Liver (tissue), 3 donors: ENCODE measurements around the gene FRMD7.

ENCODE experiments used
- HNF4G ChIP-seq: IDR thresholded peaks from 2 replicates; pipeline ENCODE4 v1.6.1; 2016; ENCODE audit warnings: antibody characterized with exemption
- SP1 ChIP-seq: IDR thresholded peaks from 2 replicates; pipeline ENCODE4 v1.6.1; 2018; ENCODE audit warnings: antibody characterized with exemption, mild to moderate bottlenecking
- YY1 ChIP-seq: IDR thresholded peaks from 2 replicates; pipeline ENCODE4 v1.6.1; 2016; ENCODE audit warnings: antibody characterized with exemption, mild to moderate bottlenecking
- TF ChIP-seq, protein P1 (sequence below): fragments of 150-350 bp; IDR thresholded peaks from 2 replicates; pipeline ENCODE4 v1.5.1; 2017; ENCODE audit warnings: improper control_type of control experiment, low read depth, low read length; ENCODE audit not compliant: missing input control
- TF ChIP-seq, protein P2 (sequence below): IDR thresholded peaks from 2 replicates; pipeline ENCODE4 v1.6.1; 2016; ENCODE audit warnings: antibody characterized with exemption, mild to moderate bottlenecking
- TF ChIP-seq, protein P3 (sequence below): IDR thresholded peaks from 2 replicates; pipeline ENCODE4 v1.6.1; 2016; ENCODE audit warnings: antibody characterized with exemption
- donor health status: healthy.
- donor health status: healthy.

DNA sequence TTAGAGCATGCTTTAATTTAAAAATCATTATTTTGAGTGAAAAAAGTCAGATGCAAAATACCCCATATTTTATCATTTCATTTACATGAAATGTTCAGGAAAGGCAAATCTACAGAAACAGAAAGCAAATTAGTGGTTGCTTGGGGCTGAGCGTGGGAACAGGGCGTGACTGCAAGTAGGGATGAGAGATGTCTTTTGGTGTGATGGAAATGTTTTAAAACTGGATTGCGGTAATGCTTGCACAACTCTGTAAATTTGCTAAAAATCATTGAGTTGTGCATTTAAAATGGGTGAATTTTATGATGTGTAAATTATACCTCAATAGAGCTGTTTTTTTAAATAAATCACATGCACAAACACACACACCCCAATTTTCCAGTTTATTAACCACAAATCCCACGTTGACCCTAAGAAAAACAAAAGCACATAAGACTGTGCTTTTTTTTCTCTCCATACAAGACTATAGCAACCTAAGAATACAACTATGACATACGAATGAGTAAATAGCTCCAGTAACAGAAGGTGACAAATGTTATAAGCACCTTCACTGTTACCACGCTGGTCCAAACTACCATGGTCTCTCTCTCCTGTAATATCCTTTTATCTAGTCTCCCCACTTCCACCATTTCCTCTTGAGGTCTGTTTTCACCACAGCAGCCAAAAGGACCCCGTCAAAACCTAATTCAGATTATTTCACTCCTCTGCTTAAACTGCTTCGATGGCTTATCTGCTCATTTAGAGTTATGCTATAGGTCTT lies 37.2 kb downstream of the FRMD7 start:
- TF ChIP-seq, protein P1, sequence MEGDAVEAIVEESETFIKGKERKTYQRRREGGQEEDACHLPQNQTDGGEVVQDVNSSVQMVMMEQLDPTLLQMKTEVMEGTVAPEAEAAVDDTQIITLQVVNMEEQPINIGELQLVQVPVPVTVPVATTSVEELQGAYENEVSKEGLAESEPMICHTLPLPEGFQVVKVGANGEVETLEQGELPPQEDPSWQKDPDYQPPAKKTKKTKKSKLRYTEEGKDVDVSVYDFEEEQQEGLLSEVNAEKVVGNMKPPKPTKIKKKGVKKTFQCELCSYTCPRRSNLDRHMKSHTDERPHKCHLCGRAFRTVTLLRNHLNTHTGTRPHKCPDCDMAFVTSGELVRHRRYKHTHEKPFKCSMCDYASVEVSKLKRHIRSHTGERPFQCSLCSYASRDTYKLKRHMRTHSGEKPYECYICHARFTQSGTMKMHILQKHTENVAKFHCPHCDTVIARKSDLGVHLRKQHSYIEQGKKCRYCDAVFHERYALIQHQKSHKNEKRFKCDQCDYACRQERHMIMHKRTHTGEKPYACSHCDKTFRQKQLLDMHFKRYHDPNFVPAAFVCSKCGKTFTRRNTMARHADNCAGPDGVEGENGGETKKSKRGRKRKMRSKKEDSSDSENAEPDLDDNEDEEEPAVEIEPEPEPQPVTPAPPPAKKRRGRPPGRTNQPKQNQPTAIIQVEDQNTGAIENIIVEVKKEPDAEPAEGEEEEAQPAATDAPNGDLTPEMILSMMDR = no peak
- TF ChIP-seq, protein P2, sequence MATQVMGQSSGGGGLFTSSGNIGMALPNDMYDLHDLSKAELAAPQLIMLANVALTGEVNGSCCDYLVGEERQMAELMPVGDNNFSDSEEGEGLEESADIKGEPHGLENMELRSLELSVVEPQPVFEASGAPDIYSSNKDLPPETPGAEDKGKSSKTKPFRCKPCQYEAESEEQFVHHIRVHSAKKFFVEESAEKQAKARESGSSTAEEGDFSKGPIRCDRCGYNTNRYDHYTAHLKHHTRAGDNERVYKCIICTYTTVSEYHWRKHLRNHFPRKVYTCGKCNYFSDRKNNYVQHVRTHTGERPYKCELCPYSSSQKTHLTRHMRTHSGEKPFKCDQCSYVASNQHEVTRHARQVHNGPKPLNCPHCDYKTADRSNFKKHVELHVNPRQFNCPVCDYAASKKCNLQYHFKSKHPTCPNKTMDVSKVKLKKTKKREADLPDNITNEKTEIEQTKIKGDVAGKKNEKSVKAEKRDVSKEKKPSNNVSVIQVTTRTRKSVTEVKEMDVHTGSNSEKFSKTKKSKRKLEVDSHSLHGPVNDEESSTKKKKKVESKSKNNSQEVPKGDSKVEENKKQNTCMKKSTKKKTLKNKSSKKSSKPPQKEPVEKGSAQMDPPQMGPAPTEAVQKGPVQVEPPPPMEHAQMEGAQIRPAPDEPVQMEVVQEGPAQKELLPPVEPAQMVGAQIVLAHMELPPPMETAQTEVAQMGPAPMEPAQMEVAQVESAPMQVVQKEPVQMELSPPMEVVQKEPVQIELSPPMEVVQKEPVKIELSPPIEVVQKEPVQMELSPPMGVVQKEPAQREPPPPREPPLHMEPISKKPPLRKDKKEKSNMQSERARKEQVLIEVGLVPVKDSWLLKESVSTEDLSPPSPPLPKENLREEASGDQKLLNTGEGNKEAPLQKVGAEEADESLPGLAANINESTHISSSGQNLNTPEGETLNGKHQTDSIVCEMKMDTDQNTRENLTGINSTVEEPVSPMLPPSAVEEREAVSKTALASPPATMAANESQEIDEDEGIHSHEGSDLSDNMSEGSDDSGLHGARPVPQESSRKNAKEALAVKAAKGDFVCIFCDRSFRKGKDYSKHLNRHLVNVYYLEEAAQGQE = no peak
- no peak for TF ChIP-seq HNF4G
- TF ChIP-seq, protein P3, sequence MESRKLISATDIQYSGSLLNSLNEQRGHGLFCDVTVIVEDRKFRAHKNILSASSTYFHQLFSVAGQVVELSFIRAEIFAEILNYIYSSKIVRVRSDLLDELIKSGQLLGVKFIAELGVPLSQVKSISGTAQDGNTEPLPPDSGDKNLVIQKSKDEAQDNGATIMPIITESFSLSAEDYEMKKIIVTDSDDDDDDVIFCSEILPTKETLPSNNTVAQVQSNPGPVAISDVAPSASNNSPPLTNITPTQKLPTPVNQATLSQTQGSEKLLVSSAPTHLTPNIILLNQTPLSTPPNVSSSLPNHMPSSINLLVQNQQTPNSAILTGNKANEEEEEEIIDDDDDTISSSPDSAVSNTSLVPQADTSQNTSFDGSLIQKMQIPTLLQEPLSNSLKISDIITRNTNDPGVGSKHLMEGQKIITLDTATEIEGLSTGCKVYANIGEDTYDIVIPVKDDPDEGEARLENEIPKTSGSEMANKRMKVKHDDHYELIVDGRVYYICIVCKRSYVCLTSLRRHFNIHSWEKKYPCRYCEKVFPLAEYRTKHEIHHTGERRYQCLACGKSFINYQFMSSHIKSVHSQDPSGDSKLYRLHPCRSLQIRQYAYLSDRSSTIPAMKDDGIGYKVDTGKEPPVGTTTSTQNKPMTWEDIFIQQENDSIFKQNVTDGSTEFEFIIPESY = no peak
- no peak for TF ChIP-seq YY1
- no peak for TF ChIP-seq SP1
